Ammon's horn (tissue), 1 donor: ENCODE data around the gene RREB1.

Experiments
- DNase-seq: peaks from one replicate; pipeline ENCODE4 v3.0.0-alpha.2; 2016; ENCODE audit warnings: low spot score

The RREB1 gene

DNA sequence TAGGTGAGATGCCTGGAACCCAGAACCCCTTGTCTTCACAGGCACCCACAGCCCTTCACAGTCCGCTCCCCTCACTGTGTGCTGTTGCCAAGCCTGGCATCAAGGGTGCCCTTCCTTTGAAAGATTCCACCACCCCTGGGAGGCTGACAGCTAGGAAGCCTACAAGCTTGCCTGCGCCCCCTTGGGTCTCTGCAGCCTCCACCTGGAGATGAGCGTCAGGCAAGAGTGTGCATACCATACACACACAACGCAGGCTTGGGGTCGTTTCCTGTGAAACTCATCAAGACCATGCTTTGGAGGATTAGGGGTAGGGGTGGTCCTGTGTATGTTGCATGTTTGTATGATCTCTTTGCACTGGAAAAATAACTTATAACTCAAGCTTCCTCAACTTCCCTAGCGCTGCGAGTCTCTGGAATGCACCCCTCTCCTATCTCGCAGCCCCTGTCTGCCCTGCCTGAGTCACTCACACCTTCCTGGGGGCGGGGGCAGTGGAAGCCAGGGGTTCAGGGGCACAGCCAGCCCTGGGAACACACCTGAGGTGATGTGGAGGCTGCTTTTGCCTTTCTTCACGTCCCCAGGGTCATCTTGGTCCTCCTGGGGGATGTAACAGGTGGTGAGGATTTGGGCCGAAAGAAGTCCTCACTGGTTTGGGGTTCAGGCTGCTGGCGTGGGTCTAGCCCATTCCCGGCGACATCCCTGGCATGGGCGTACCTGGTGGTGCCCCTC lies 138.1 kb downstream of the RREB1 start:
- DNase-seq, result no peak

DNA sequence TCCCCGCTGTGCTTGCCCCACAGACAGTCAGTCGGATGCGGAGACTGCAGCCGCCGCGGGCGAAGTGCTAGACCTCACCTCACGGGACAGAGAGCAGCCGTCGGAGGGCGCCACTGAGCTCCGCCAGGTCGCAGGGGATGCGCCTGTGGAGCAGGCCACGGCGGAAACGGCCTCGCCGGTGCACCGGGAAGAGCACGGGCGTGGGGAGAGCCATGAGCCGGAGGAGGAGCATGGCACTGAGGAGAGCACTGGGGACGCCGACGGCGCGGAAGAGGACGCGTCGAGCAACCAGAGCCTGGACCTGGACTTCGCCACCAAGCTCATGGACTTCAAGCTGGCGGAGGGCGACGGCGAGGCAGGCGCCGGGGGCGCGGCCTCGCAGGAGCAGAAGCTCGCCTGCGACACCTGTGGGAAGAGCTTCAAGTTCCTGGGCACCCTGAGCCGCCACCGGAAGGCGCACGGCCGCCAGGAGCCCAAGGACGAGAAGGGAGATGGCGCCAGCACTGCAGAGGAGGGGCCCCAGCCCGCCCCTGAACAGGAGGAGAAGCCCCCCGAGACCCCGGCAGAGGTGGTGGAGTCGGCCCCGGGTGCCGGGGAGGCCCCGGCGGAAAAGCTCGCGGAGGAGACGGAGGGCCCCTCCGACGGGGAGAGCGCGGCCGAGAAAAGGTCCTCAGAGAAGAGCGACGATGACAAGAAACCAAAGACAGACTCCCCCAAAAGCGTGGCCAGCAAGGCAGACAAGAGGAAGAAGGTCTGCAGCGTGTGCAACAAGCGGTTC lies 138.8 kb downstream of the RREB1 start:
- DNase-seq, result no peak

DNA sequence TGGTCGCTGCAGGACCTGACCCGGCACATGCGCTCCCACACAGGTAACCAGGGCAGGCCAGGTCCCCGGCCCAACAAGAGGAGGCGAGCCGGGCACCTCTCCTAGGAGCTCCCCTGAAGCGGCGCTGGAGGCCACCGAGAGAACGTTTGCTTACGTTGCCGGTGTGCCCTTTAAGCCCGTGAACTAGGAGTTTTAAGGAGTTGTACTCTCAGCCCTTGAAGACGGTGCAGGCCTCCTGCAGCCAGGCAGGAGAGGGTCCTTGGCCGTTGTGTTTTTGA lies 139.4 kb downstream of the RREB1 start:
- no peak for DNase-seq

DNA sequence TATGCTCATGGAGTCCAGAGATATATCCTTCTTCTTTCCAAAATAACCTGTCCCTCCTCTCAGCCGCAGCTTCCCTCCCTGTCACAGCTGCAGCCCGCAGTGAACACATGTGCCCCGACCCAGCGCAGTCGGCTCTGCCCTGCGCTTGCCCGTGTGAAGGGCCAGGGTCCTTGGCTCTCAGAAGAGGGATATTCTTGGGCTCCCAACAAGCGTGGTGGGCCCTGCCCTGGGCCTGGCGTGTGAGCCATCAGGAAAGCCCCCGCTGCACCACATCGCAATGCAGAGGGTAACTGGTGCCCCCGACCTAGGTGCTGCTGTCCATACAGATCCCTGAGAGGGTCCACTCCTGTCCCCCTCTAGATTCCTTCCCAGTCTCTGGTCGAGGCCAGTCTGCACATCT lies 140.1 kb downstream of the RREB1 start:
- no peak for DNase-seq

DNA sequence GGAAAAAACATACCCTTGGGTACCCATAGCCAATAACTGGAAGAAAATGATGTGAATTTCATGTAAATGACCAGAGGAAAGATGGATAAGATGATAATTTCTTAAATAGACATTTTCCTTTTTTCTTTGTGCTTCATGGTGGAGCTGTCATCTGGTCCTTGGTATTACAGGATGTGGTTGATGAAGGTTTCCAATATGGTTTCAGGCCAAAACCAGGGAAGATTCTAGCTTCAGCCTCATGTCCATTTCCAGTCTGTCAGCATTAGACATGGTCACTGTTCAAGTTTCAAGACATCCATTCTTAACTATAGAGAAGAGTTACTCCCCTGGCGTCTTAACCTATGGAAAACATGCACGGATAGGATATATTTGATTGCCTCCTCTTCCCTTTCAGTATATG lies 141.6 kb downstream of the RREB1 start:
- no peak for DNase-seq

DNA sequence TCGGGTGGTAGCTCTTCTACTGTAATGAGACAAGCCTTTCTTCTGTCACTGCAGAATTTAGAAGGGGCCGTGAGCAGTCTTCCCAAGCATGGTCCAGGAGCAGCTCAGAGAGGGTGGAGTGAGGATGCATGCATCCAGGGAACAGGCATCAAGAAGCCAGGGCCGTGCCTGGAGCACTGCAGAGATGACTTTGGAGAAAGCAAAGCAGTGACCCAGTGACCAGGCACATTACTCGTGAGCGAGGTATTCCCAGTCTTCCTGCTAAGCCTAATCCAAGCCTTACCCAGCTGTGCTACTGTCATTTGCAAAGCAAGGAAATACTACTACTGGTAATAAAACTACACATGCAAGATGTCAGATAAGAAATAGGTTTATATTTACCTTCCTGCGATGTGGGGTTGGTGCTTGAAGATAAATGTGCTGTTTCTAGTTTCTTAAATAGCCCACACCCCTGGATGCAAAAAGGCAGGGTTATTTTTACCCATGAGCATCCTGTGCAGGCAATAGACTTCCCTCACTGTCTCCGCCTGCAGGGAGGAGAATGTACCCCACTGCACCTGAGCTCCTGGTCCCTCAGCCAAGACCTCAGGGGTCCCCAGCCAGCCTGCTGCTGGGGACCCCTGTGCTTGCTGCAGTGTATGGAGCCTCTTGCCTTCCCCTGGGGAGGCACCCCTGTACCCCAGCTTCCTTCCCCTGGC lies 142.3 kb downstream of the RREB1 start:
- DNase-seq, result no peak

DNA sequence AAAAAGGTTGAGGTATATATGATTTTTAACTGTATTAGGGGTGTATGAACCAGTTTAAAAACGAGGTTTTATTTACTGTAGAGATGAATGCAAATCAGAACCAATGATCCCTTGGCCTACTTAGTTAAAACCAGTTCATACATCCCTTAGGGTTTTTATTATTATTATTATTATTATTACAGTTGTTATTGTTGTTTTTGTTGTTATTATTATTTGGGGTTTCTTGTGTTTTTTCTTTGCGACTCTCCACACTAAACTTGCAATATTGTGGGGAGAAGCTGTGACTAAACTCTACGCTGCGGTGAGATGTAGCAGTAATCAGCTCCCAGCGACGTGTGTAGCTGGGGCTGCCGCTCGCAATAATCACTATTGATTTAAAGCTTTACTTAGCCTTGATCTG lies 143.1 kb downstream of the RREB1 start:
- no peak for DNase-seq

DNA sequence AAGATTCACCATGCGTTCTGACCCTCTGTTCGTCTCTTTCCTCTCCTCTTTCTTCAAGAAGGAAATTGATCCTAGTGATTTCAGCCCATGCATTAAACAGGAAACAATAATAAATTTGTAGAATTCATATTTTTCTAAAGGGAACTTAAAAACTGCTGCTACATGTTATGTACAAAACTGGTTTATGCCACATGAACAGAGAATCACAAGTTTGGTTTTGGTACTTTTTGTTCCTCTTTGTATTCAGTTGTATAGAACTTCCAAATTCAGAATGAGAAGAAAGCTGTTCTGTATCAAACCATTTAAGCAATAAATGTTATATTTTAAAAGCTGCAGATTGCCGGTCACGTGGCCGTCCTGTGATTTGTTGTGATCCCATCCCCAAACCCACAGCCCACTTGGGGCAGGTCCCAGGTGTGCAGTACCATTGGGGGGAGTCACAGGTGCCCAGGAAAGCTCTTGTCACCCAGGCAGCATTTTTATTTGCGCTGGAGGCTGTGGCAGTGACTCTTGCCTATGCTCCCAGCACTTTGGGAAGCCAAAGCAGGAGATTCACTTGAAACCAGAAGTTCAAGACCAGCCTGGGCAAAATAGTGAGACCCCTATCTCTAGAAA lies 144.0 kb downstream of the RREB1 start:
- DNase-seq, result no peak

DNA sequence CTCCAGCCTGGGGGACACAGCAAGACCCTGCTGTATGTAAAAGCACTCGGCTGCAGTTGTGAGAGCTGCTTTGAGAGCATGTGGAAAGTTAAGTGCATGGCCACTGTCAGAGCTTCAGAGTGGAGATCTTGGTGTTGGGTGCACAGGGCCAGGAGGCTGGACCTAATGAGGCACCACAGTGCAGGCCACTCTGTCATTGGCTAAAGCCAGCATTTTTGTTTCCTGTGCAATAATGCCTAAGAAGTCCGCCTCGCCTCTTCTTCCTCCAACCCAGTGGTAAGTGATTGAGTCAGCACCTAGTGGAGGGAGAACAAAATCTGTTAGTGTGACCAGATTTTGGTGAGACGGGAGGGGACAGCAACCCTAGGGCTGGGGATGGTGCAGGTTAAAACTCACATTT lies 144.6 kb downstream of the RREB1 start:
- peak; percentile 40 for DNase-seq

DNA sequence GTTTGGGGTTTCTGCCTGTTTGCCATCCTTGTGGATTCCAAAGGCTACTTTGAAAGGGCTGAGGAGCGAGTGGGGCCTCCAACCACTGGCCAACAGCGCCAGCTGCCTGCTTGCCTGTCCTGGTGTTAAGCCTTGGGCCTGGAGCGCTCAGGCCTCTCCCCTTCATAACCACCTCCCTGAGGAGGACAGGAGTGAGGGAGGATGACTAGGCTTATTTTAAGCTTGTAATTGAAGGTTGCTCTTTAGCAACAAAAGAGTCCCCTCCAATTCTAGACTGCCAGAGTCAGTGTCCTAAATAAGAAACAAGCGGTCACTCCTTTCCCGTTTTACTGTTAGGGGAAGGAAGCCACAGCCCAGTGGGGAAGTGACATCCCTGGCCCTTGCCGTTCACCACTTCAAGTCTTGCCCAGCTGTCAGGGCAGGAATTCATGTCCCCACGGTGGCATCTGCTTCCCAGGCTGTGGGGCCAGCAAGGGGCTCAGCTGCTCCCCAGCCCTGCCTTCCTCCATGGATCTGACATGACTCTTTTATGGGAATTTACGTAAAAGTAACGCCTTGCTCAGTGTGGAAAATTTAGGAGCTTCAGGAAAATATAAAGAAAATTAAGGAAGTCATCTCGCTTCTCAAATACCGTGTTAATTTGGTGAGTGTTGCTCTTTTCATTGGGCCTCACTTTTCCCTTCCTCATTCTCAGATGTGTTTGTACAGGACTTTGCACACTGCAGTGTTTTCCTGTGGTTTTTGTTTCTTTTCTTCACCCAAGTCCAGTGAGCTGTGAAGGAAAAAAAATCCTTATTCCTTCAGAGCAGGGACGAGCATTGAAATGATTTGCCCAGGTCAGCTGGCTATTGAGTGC lies 147.4 kb downstream of the RREB1 start:
- peak; percentile 69 for DNase-seq

DNA sequence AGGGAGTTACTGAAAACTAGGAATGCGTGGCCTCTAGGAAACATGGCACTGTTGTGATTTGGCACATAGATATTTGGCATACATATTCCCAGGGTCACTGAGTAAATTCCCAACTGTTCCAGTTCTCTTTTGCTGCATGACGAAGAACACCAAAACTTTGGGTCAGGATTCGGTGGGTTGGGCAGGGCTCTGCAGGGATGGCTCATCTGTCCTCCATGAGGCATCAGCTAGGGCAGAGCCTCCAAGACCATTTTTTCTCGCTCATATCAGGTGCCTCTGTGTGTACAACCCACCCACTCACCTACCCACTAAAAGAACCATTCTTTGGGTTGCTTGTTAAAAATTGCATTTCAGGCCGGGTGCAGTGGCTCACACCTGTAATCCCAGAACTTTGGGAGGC lies 148.2 kb downstream of the RREB1 start:
- no peak for DNase-seq

DNA sequence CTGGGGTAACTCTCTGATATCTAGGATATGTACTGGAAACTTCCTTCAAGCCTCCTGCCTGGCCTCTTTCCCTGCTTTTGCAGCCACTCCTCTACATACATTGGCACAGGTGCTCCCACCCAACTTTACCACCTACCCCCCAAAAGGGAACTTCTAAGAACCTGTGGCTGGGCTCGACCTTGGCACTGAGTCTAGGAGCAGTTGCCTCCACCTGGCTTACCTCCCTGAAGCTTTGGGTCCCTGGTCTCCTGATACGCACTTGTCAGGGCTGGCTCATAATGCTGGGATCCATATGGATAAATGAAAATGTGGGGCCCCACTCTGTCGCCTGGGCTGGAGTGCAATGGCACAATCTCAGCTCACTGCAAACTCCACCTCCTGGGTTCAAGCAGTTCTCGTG lies 149.0 kb downstream of the RREB1 start:
- DNase-seq, result no peak

DNA sequence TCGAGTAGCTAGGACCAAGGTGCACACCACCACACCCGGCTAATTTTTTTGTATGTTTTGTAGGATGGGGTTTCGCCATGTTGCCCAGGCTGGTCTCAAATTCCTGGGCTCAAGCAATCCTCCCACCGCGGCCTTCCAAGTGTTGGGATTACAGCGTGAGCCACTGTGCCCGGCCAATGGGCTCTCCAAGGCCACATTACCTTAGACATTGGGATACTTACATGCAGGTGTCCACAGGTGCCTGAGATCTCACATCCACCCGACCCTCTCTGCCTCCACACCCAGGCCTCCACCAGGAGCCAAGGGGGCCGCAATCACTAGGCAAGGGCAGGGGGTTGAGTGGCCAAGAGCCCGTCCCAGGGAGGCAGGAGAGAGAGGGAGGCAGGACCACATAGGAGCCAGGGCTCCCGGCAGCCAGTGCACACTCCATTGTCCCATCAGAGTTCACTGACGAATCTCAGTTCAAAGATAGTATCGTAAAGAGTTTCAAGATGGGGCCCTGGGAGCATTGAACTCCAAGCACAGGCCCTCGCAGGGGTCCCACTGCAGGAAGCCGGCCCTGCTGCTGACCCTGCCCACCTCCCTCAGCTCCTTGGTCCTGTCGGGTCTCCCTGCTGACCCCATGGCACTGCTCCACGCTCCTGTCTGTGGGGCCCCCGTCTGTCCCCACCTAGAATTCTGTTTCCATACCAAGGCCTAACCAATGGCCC lies 149.9 kb downstream of the RREB1 start:
- no peak for DNase-seq

DNA sequence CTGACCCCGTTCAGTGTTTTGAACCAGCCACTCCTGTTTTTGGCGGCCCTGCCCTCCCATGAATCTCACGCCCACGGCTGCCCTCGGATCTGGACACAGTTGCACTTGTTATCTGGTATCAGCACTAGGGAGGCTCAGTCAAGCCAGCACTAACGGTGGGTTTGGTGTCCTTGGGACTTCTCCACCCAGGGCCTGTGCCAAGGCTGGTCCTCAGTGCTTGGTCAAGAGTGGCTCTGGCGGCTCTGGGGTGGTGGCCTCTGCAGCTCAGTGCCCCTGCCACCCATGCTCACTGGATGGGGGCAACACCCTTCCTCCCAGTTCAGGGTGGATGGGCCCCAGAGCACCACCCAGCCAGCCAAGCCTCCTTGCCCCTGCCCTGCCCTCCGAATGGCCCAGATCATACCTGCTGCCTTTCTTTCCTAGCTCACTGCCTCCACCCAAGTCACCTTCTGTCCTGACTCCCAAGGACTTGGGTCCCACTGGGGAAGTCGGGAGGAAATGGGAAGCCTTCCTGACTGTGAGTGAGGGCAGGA lies 150.5 kb downstream of the RREB1 start:
- DNase-seq, result no peak

DNA sequence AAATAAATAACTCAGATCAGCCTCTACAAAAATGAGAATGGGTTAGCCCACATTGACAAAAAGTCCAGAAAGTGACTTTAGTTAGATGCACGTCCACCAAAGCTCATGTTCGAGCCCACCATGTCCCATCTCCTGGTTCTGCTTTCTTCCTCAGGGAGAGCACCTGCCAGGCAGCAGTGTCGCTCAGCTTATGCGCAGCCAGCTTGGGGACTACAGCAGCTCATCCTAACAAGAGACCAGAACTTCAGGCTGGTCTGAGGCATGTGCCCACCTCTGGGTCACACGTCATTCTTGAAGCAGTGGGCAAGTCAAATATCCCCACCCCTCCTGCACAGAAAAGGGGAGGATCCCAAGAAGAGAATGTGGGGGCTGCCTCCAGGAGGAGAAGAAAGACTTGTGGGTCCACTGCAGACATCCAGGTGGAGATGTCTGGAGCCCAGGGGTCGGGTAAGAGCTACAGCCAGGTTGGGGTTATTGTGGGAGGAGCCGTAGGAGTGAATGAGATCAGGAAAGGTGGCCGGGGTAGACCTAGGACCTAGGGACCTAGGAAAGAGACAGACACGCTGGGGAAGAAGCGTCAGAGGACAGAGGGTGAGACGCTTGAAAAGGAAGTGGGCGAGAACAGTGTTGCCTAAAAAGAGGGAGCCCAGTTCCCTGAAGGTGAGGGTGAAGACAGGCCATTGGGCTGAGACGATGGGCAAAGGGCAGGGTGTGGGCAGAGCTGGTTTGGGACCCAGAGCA lies 152.7 kb downstream of the RREB1 start:
- DNase-seq, result no peak

DNA sequence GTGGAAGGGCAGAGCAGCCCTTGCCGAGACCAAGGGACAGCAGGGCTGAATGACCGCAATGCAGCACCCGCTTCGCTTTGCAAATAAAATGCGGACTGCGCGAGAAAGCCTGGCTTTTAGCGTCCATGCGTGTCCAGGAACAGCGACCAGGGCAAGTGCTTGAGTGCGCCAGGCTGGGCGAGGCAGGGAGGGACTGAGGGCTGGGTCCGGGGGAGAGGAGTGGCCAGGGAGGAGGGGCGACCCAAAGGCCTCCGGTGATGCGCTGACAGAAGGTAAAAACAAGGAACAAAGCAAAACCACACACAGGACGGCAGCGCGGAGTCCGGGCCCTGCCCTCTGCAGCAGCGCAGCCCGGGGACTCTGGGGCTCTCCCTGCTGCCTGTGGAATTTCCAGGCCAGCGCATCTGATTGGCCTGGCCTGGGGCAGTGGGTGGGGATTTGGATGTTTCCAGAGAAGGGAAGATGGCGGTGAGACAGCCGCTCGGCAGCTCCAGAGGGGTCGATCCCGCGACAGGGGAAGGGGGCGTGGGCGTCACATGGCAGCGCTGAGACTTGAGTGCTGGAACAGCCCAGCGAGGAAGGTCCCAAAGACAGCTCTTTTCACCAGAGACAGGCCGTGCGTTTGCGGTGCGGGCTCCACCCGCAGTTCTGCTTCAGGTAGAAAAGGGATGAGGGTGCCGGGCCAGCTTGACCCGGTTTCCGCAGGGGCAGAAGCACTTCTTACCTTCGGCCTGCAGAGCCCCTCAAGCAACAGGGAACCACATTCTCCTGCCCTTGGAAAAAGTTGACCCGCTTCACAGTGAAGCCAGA lies 153.5 kb downstream of the RREB1 start:
- peak; percentile 91 for DNase-seq

DNA sequence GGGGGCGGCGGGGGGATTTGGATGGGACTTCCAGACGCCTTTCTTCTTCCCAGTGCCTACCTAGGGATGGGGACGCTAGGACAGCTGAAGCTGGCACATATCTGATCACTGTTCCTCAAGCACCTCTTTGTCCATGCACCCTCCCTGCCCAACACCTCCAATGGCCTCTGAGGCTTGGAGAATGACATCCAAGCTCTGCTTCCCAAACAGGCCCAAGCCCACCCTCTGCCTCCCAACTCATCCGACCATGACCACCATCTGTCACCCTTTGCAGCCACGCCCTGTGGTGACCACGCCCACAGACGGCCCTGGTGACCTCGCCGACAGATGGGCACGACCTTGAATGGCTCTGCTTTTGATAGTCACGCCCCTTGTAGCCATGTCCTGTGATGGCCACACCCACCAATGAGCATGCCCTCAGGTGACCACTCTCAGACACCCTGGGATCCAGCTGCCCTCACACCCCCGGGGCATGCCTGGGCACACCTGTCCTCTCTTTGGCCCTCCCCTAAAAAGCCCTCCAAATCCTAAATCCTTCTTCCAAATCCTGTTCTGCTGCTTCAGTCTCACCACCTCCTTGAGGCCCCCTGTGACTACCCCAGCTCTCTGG lies 154.2 kb downstream of the RREB1 start:
- DNase-seq, result no peak

DNA sequence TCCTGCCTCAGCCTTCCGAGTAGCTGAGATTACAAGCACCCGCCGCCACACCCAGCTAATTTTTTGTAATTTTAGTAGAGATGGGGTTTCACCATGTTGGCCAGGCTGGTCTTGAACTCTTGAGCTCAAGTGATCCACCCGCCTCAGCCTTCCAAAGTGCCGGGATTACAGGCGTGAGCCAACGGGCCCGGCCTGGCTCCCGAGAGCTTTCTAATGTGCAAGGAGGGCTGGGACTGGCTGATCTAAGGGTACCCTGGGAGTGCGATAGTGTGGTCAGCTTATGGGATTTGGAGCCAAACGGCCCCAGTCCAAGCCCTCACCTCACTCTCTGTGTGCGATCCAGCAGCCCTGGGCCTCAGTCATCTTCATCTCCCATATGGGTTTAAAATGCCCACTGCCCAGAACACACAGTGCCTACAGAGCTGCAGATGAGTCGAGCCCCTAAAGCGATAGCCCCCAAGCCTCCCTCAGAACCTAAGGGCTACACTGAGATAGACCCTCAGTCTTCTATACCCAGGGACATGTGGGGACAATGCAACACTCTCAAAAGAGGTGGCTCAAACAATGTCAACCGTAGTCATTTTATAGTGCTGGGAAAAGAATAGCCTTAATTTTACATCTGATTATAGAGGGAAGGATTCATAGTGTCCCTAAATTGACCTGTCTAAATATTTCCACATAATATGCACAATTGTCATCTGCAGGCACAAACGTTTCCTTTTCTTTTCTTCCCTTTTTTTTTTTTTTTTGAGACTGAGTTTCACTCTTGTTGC lies 155.2 kb downstream of the RREB1 start:
- no peak for DNase-seq
